ENCODE measurements around the gene VPS13D.

Gene VPS13D

GRCh38 chr1:12404918-12405317, 175.1 kb downstream of the VPS13D start:
- Histone ChIP-seq H3K4me1 (ENCODE audit: insufficient read depth, low read length) (no peaks in the 10 kb centered on the region), H3K4me2 (ENCODE audit: insufficient read depth, low read length) (no peak overlapping the region), H3K27me3 (ENCODE audit: insufficient read depth, low read length, poor library complexity) (no peaks in the 10 kb centered on the region), H3K4me3 (ENCODE audit: low read depth in 1 of 2, low read length in 2 of 2) (no peak overlapping the region), H3K79me2 (ENCODE audit: insufficient read depth, low read length) (no peaks in the 10 kb centered on the region), H3K36me3 (ENCODE audit: insufficient read depth, low read length) (peaks cover 48% of the 10 kb centered on the region), H3K27ac (ENCODE audit: low read length) (no peak overlapping the region), H3K9ac (ENCODE audit: low read depth, low read length) (no peak overlapping the region), H2AFZ (ENCODE audit: low read depth, low read length) (no peak overlapping the region), H4K20me1 (ENCODE audit: insufficient read depth, low read length) (no peaks in the 10 kb centered on the region), H3K9me3 (ENCODE audit: insufficient read depth, low read length, severe bottlenecking) (peaks cover 3% of the 10 kb centered on the region)
- TF ChIP-seq EZH2 (IDR thresholded peaks at IDR 0.05; ENCODE audit: borderline replicate concordance, low read depth, low read length, severe bottlenecking), result no peak
- TF ChIP-seq, protein P1, sequence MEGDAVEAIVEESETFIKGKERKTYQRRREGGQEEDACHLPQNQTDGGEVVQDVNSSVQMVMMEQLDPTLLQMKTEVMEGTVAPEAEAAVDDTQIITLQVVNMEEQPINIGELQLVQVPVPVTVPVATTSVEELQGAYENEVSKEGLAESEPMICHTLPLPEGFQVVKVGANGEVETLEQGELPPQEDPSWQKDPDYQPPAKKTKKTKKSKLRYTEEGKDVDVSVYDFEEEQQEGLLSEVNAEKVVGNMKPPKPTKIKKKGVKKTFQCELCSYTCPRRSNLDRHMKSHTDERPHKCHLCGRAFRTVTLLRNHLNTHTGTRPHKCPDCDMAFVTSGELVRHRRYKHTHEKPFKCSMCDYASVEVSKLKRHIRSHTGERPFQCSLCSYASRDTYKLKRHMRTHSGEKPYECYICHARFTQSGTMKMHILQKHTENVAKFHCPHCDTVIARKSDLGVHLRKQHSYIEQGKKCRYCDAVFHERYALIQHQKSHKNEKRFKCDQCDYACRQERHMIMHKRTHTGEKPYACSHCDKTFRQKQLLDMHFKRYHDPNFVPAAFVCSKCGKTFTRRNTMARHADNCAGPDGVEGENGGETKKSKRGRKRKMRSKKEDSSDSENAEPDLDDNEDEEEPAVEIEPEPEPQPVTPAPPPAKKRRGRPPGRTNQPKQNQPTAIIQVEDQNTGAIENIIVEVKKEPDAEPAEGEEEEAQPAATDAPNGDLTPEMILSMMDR (IDR thresholded peaks at IDR 0.05; ENCODE audit: borderline replicate concordance, extremely low read depth, low read length, poor library complexity, severe bottlenecking), result no peak
- ATAC-seq (ENCODE audit: insufficient read depth, low read depth), result no peak
- no peak for DNase-seq

DNA sequence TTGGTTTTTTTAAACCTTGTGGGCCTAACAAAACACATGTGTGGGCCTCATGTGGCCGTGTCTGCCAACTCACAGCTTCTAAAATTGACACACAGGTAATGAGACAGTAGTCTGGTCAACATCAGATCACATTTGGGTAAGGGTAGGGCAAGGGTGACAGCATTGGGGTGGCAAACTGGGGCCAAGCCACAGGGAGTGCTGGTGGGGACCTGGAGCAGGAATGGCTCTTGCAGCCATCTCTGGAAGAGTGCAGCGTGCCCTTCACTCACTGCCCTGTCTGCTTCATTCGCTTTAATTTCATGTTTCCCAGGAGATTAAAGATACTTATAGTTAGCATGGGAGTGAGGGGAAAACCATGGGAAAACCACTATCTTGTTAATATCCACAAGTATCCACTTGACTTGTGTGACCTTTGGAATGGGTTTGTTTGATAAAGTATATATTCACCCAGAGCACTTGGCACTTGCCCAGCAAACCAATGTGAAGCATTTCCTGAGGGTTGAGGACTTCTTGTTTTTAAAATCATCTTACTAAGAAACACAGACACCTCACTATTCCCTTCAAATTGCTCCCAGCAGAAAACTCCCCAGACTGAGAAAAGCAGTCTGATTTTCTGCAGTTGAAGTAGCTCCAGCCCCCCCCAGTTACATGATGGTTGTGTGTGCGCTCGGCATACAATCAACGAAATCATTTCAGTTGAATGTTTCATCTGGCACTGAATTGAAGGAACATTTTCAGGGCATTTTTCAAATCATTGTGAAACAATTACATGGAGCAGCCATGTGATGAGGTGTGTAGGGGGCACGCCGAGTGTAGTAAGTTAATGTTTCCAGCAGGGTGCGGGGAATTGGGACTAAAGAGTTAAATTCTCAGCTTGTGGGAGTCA, 175.7 kb downstream of the VPS13D start:
- no peak for ATAC-seq (ENCODE audit: insufficient read depth, low read depth)

GRCh38 chr1:12406211-12407021, 176.6 kb downstream of the VPS13D start:
- Histone ChIP-seq H3K4me1 (ENCODE audit: insufficient read depth, low read length) (no peaks in the 10 kb centered on the region), H3K4me2 (ENCODE audit: insufficient read depth, low read length) (no peak overlapping the region), H4K20me1 (ENCODE audit: insufficient read depth, low read length) (no peaks in the 10 kb centered on the region), H3K79me2 (ENCODE audit: insufficient read depth, low read length) (no peaks in the 10 kb centered on the region), H3K36me3 (ENCODE audit: insufficient read depth, low read length) (peaks cover 45% of the 10 kb centered on the region), H3K27me3 (ENCODE audit: insufficient read depth, low read length, poor library complexity) (no peaks in the 10 kb centered on the region), H2AFZ (ENCODE audit: low read depth, low read length) (no peak overlapping the region), H3K9ac (ENCODE audit: low read depth, low read length) (no peak overlapping the region), H3K4me3 (ENCODE audit: low read depth in 1 of 2, low read length in 2 of 2) (no peak overlapping the region), H3K27ac (ENCODE audit: low read length) (no peak overlapping the region), H3K9me3 (ENCODE audit: insufficient read depth, low read length, severe bottlenecking) (peaks cover 6% of the 10 kb centered on the region)
- ATAC-seq (ENCODE audit: insufficient read depth, low read depth) (no peak), DNase-seq (no peak)
- TF ChIP-seq, protein P1 (IDR thresholded peaks at IDR 0.05; ENCODE audit: borderline replicate concordance, extremely low read depth, low read length, poor library complexity, severe bottlenecking), result no peak
- TF ChIP-seq EZH2 (IDR thresholded peaks at IDR 0.05; ENCODE audit: borderline replicate concordance, low read depth, low read length, severe bottlenecking), result no peak

More for the DNA sequence above, 175.7 kb downstream of the VPS13D start:
- no peak for DNase-seq
- TF ChIP-seq EZH2 (IDR thresholded peaks at IDR 0.05; ENCODE audit: borderline replicate concordance, low read depth, low read length, severe bottlenecking), result no peak
- TF ChIP-seq, protein P1 (IDR thresholded peaks at IDR 0.05; ENCODE audit: borderline replicate concordance, extremely low read depth, low read length, poor library complexity, severe bottlenecking), result no peak
- Histone ChIP-seq H3K9me3 (ENCODE audit: insufficient read depth, low read length, severe bottlenecking) (peaks cover 6% of the 10 kb centered on the region), H3K4me3 (ENCODE audit: low read depth in 1 of 2, low read length in 2 of 2) (no peak overlapping the region), H3K4me1 (ENCODE audit: insufficient read depth, low read length) (no peaks in the 10 kb centered on the region), H2AFZ (ENCODE audit: low read depth, low read length) (no peak overlapping the region), H3K79me2 (ENCODE audit: insufficient read depth, low read length) (no peaks in the 10 kb centered on the region), H3K27ac (ENCODE audit: low read length) (no peak overlapping the region), H3K36me3 (ENCODE audit: insufficient read depth, low read length) (peaks cover 47% of the 10 kb centered on the region), H3K4me2 (ENCODE audit: insufficient read depth, low read length) (no peak overlapping the region), H3K27me3 (ENCODE audit: insufficient read depth, low read length, poor library complexity) (no peaks in the 10 kb centered on the region), H3K9ac (ENCODE audit: low read depth, low read length) (no peak overlapping the region), H4K20me1 (ENCODE audit: insufficient read depth, low read length) (no peaks in the 10 kb centered on the region)
